NCI-H1105 (cell line): ENCODE measurements around the gene PYGO2.
"Not testable (repeated sequence)": the region's sequence is repeated elsewhere in the genome, so short reads cannot be mapped to it uniquely, and the experiment has no call there.

ENCODE experiments used
- DNase-seq: peaks from one replicate; lab custom pipeline; 2025; lab: John Stamatoyannopoulos, UW

The PYGO2 gene

DNA sequence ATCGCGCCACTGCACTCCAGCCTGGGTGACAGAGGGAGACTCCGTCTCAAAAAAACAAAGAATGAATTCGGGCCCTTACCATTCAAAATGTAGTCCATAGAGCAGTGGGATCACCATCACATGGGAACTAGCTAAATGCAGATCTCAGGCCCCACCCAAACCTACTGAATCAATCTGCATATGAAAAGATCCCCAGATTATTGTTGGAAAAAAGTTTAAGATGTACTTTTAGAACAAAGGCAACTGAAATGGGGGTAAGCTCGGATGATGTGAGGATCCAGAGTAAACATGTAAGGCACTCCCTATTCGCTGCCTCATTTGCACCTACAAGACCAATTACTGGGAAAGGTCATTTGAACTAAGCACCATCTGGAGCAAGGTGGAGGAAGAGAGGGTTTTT, 20.8 kb upstream of the PYGO2 start:
- DNase-seq: no peak

DNA sequence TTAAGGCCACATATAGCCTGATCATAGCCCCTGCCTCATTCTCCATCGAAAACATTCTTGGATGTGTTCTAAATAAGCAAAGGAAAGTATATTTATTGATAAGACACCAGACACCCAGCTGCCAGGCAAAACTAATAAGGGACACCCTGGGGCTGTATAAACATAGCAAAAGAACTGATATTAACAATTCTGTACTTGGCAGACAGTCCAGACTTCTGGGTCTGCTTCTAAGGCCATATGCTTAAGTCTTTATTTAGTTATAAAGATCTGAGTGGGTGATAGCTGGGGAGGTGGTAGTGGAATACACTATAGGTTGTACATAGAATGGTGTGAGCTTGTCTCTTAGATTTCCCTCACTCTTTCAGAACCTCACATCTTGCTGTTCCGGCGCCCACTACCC, 16.8 kb upstream of the PYGO2 start:
- DNase-seq: no peak

- not testable (repeated sequence) for DNase-seq
Measured at GRCh38 chr1:154977762-154978161, 16.2 kb upstream of the PYGO2 start.

GRCh38 chr1:154975409-154976059, 14.0 kb upstream of the PYGO2 start:
- DNase-seq: no peak

GRCh38 chr1:154974808-154975408, 13.3 kb upstream of the PYGO2 start:
- DNase-seq: peak; percentile 96

DNA sequence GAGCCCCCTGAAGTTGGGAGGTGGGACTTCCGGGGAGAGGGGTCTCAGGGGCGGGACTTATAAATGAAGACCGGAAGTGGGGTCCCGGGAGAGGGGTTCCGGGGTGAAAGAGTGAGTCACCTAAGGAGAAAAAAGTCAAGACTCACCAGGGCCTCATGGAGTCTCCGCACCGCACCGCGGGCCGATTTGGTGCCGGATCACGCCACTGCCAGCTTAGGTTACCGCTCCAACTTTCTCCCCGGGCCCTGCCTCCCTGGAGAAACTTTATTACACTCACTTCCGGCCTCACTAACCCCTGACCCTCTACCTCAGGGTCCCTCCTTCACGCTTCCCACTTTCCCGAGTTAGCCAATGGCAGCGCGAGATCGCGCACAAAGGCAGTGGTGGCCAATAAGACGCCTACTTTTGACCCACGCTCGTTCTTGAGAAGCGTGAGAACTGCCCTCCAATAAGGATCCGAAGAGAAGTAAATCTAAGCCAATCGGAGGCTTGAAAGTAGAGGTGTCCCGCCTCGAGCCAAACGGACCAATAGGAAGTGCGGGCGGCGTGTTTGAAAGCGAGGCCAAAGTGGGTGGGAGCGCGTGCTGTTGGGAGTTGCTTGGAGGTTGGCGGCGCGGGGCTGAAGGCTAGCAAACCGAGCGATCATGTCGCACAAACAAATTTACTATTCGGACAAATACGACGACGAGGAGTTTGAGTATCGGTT, 12.7 kb upstream of the PYGO2 start, which contains the start of gene CKS1B:
Gene CKS1B, plus strand, starts transcription at position 580 of the 706 bp plus-strand sequence. Its CDS starts 65 bp downstream, at position 645.
- peak; percentile 100 for DNase-seq

DNA sequence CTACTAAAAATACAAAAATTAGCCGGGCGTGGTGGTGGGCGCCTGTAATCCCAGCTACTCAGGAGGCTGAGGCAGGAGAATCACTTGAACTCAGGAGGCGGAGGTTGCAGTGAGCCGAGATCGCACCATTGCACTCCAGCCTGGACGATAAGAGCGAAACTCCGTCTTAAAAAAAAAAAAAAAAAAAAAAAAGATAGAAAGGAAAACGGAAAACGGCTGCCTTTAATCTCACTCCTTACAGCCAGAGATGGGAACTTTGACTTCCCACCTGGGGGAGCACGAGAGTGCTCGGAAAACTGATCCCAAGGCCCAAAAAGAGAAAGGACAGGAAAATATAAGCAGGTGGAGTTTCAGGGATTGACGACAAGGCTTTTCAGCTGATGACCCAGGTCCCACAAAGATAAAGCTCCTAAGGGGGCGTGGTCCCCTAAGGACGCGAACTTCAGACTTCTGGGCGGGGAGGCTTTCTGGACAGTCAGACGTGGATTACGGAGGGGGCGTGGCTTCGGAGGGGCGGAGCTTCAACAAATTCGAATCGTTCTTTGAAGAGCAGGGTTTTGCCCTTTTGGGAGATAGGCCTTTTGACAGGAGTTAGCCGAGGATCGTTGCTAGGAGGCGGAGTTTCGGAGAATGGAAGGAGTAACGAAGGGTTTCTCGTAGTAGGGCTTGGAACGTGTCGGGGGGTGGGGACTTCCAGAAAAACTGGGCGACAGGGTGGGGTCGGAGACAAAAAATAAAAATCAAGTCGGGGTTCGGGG, 11.9 kb upstream of the PYGO2 start:
- peak; percentile 89 for DNase-seq

DNA sequence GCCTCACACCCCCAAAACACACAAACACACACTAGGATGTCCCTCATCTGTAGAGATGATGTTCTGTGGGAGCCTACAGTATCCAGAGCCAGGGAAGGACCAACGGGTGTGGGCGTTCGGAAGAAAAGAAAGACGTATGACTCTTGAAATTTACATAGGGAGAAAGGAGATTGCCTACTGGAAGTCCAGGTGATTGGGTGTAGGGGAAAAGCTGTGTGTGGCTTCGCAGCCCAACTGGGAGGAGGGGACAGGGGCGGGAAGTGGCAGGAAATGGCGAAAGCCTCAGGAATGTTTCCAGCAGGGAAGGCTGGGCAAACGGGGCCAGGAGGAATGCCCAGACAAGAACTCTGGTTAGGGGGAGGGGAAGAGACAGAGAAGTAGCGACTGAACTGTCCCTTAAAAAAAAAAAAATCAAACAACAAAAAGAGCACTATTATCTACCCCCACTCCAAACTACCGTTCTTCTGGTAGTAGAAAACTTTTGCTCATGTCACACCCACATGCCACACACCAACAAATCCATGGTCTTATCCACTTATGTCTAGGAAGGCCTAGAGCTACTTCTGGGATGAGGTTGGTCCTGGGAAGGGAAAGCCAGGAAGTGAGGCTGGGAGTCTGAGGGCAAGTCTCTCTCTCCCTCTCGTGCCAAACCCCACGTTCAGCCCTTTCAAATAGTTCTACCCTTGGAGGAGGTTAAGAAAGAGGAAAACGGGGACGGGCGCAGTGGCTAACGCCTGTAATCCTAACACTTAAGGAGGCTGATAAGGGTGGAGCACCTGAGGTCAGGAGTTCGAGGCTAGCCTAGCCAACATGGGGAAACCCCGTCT, 11.1 kb upstream of the PYGO2 start:
- DNase-seq: no peak

- no peak for DNase-seq
Measured at GRCh38 chr1:154972213-154972516, 10.6 kb upstream of the PYGO2 start.

GRCh38 chr1:154971341-154971998, 9.9 kb upstream of the PYGO2 start:
- DNase-seq: no peak

GRCh38 chr1:154970631-154971340, 9.2 kb upstream of the PYGO2 start, which contains the start of gene SHC1:
TSS of gene SHC1 (minus strand) at chr1:154970747. CDS start at chr1:154970526, 221 bp downstream.
- no peak for DNase-seq

DNA sequence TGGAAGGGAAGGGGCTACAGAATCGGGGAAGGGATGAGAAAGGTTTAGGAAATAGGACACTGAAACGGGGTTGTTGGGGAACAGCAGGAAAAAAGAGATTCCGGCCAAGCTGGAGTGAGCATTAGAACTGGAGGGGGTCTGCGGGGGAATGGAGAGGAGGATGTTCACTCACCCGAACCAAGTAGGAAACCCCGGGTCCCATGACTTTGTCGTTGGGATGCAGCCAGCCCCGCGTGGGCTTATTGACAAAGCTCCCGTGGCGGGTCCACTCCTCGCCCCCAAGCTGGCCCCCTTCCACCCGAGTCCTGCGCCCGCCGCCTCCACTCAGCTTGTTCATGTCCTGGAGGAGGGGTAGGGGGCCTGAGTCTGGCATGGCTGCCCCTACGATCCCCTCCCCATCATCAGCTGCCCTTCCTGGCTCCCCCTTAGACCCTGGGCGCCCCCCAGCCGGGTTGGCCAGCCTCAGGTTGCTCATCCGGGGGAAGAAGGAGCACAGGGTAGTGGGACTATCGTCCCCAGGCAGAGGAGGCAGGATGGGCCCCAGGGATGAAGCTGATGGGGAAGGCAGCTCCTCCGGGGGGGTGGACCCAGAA, 8.4 kb upstream of the PYGO2 start:
- no peak for DNase-seq

- no peak for DNase-seq
Measured at GRCh38 chr1:154969246-154969645, 7.7 kb upstream of the PYGO2 start.

DNA sequence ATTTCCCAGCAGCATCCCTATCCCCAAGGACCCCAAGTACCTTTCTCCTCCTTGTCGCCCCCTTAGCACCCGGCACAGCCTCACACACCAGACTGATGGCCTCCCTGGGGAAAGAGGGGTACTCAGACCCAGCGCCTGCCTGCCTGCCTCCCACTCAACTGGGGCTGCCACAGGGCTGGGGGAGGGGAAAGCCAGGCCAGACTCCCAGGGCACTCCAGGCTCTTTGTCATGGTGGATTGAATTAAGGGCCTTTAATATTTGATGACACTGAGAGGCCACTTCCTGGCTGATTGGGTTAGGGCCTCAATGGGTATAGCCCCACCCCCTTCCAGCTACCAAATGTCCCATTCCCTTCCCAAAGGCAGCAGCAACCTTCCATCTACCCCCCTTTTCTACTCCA, 7.1 kb upstream of the PYGO2 start:
- no peak for DNase-seq

DNA sequence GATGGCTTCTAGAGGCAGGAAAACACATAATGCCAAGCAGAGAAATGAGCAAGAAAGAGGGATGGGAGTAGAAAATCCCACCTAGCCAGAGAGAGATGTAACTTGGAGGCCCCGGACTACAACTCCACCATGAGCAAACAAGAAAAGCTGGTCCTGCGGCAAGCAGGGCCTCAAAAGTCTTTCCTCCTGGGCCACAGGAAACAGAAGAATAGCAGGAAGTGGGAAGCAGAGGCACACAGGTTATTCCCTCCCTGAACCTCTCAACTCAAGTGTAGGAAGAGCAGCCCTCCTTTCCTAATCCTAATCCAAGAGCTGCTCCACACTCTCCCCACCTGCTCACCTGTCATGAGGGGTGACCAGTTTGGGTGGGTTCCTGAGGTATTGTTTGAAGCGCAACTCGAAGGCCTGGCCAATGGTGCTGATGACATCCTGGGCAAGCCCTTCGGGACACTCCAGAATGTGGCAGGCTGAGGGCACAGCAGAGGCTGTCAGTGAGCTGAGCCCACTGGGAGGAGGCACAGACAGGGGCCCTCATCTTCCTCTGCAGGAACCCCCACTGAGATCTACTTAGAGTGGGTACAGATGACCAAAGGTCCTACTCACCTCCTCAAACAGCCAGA, 5.9 kb upstream of the PYGO2 start:
- DNase-seq: no peak

GRCh38 chr1:154966111-154966510, 4.5 kb upstream of the PYGO2 start:
- no peak for DNase-seq

- DNase-seq: no peak
Measured at GRCh38 chr1:154964359-154964758, 2.8 kb upstream of the PYGO2 start.

- DNase-seq: no peak
Measured at GRCh38 chr1:154963643-154964042, 2.1 kb upstream of the PYGO2 start.

DNA sequence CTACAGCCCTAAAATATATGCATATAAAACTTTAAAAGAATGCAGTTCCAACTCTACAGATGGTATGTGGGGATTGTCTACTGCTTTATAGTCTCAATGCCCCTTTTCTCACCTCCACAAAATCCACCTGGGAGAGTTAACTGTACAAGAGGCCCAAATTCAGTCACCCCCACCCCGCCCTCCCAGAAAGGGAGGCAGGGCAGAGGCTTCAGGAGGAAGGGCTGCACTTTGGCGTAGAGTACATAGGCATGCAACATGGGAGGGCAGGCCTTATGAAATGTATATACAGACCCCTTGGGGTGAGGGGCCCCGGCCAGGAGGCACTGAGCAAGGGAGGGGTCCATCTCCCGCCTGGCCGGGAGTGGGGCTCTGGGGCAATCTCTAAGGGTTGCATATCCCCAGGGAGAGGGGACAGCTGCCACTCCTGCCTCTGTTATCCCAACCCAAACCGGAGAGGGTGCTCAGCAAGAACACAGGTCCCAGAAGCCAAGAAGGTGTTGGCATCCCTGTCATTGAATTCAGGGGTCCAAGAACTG, 1.3 kb upstream of the PYGO2 start:
- no peak for DNase-seq
